Testis (tissue), 2 donors: Measurements from ENCODE around the gene IER3IP1.

Source experiments
- CTCF ChIP-seq, 3 experiments: fragments of 450-650 bp in 2 of 3; fragments of 200-600 bp in 1 of 3; sonication (generic) in 1 of 3; IDR thresholded peaks; one replicate each; pipeline ENCODE4 v1.5.1; 2016 to 2019; ENCODE audit warnings: antibody characterized with exemption in 3 of 3, mild to moderate bottlenecking in 2 of 3, moderate library complexity in 1 of 3
- POLR2A ChIP-seq: fragments of 450-650 bp; IDR thresholded peaks from one replicate; pipeline ENCODE4 v1.6.1; 2017; ENCODE audit warnings: antibody characterized with exemption, mild to moderate bottlenecking, moderate library complexity

- no peak for TF ChIP-seq POLR2A
- TF ChIP-seq CTCF (IDR thresholded peaks at IDR 0.05) = peak in 1 of 3 experiments; percentile 12
Measured at GRCh38 chr18:47175898-47176575, at the start of gene IER3IP1.
